Calu3 (cell line): ENCODE results near the gene PRSS23. TPM values are rescaled to one million over a fixed set of nuclear protein-coding genes. Genes with fewer than 3 reads are reported as not detected.

Experiments
- Bru-seq: library from RNA; stranded (reverse); fragments of 400-500 nt; gene quantifications from one replicate; lab custom pipeline; 2021; lab: Mats Ljungman, UMichigan
- BruChase-seq, 2 experiments: library from RNA; stranded (reverse); fragments of 400-500 nt; gene quantifications; one replicate each; lab custom pipeline; 2021; lab: Mats Ljungman, UMichigan
- BruUV-seq: library from RNA; stranded (reverse); fragments of 400-500 nt; replicated peaks from 2 replicates; lab custom pipeline; 2021; lab: Mats Ljungman, UMichigan
- CTCF ChIA-PET: fragments of 300-600 bp; sonication (Branson Sonifier 250); formaldehyde crosslinking; loops from one replicate; lab custom pipeline; 2022; ENCODE audit warnings: antibody characterized with exemption; lab: Charles Lee
- DNase-seq: peaks from one replicate; pipeline ENCODE4 v3.0.0; 2022
- H3K27ac Mint-ChIP-seq: one replicate; pipeline ENCODE4 v1.8.0; 2022; ENCODE audit warnings: mixed read lengths; ENCODE audit not compliant: unreplicated experiment
- H3K27me3 Mint-ChIP-seq: one replicate; pipeline ENCODE4 v1.8.0; 2022; ENCODE audit warnings: mixed read lengths; ENCODE audit not compliant: unreplicated experiment
- H3K36me3 Mint-ChIP-seq: one replicate; pipeline ENCODE4 v1.8.0; 2022; ENCODE audit warnings: mild to moderate bottlenecking, moderate library complexity, mixed read lengths; ENCODE audit not compliant: insufficient read depth, unreplicated experiment
- H3K4me1 Mint-ChIP-seq: one replicate; pipeline ENCODE4 v1.8.0; 2022; ENCODE audit warnings: mild to moderate bottlenecking, low read depth, mixed read lengths; ENCODE audit not compliant: unreplicated experiment
- H3K4me3 Mint-ChIP-seq: one replicate; pipeline ENCODE4 v1.8.0; 2022; ENCODE audit warnings: mild to moderate bottlenecking, low read depth, moderate library complexity, mixed read lengths; ENCODE audit not compliant: unreplicated experiment
- H3K9me3 Mint-ChIP-seq: one replicate; pipeline ENCODE4 v1.8.0; 2022; ENCODE audit warnings: low read depth, mixed read lengths; ENCODE audit not compliant: unreplicated experiment
- CTCF ChIP-seq: fragments of 200-600 bp; IDR thresholded peaks from one replicate; pipeline ENCODE4 v1.8.0; 2022; ENCODE audit warnings: antibody characterized with exemption; ENCODE audit not compliant: unreplicated experiment
- intact Hi-C: fragments of 100-400 bp; cut with micrococcal nuclease; formaldehyde crosslinking; loops from one replicate; pipeline ENCODE4 v1.10.0; 2022; ENCODE audit not compliant: unreplicated experiment
- long read RNA-seq: library from polyadenylated mRNA; stranded (forward); transcript quantifications from one replicate; pipeline ENCODE4 v2.0.0, GENCODE V29; 2022
- total RNA-seq: library from RNA; stranded (reverse); gene quantifications from 2 replicates; pipeline ENCODE4 v1.2.3, GENCODE V29; 2022

The PRSS23 gene
- 13.9 and 14.5 TPM in 2 replicates for total RNA-seq
- percentile 31 among the genes with signal in this experiment for Bru-seq, nascent RNA
- percentile 36 among the genes with signal in this experiment for BruChase-seq, experiment 1, labeled RNA remaining after a 6-hour chase
- percentile 34 among the genes with signal in this experiment for BruChase-seq, experiment 2, labeled RNA remaining after a 2-hour chase
- long read RNA-seq, full-length matches to known transcripts, result 41 of 54 reads
- long read RNA-seq, partial matches to known transcripts, result 0 of 54 reads
- long read RNA-seq, other reads (novel, unspliced or antisense), result 13 of 54 reads

GRCh38 chr11:86800076-86800959, at the start of gene PRSS23:
TSS of gene PRSS23 (plus strand) at chr11:86800542. CDS start at chr11:86807644, 7,102 bp downstream.
- H3K27ac Mint-ChIP-seq, result peak within 1 kb of the TSS; percentile 74
- CTCF ChIA-PET, result interaction anchor here (0.6 to 0.9 kb wide), 3 partner anchors 15 to 302 kb away, joined by 3 to 6 read pairs (median 6); no protein-coding TSS in a partner anchor
- TF ChIP-seq CTCF, result no peak
- intact Hi-C loops, result loop anchor here (2.0 to 5.0 kb wide), 2 partner anchors 58 to 128 kb away; partner anchors contain the start of gene ME3
- H3K27me3 Mint-ChIP-seq, result no peaks in the 10 kb centered on the region
- H3K4me3 Mint-ChIP-seq, result peak within 1 kb of the TSS; percentile 74
- peaks cover 5% of the 10 kb centered on the region for H3K4me1 Mint-ChIP-seq
- no TSS peak for BruUV-seq
- peaks cover 16% of the 10 kb centered on the region for H3K36me3 Mint-ChIP-seq
- DNase-seq, result peak; percentile 64
- H3K9me3 Mint-ChIP-seq, result no peaks in the 10 kb centered on the region

GRCh38 chr11:86753459-86753858, 46.9 kb upstream of the PRSS23 start:
- no peak for DNase-seq
- Mint-ChIP-seq H3K4me1 (no peaks in the 10 kb centered on the region), H3K4me3 (no peak overlapping the region), H3K27me3 (no peaks in the 10 kb centered on the region), H3K36me3 (no peaks in the 10 kb centered on the region), H3K27ac (no peak overlapping the region), H3K9me3 (no peaks in the 10 kb centered on the region)
- BruUV-seq, result no TSS peak
- no peak for TF ChIP-seq CTCF
- CTCF ChIA-PET, result no interaction called here
- intact Hi-C loops, result no loop called here

GRCh38 chr11:86755146-86755545, 45.2 kb upstream of the PRSS23 start:
- Mint-ChIP-seq H3K36me3 (no peaks in the 10 kb centered on the region), H3K27ac (no peak overlapping the region), H3K9me3 (no peaks in the 10 kb centered on the region), H3K4me3 (no peak overlapping the region), H3K4me1 (no peaks in the 10 kb centered on the region), H3K27me3 (no peaks in the 10 kb centered on the region)
- CTCF ChIA-PET, result no interaction called here
- TF ChIP-seq CTCF, result no peak
- BruUV-seq, result no TSS peak
- intact Hi-C loops, result no loop called here
- DNase-seq, result no peak

- intact Hi-C loops, result no loop called here
- Mint-ChIP-seq H3K4me1 (no peaks in the 10 kb centered on the region), H3K9me3 (no peaks in the 10 kb centered on the region), H3K36me3 (no peaks in the 10 kb centered on the region), H3K27ac (no peak overlapping the region), H3K4me3 (no peak overlapping the region), H3K27me3 (no peaks in the 10 kb centered on the region)
- DNase-seq, result no peak
- BruUV-seq, result no TSS peak
- no peak for TF ChIP-seq CTCF
- CTCF ChIA-PET, result no interaction called here
Observed at GRCh38 chr11:86758171-86758570, 42.2 kb upstream of the PRSS23 start.
